Ureter (tissue), 1 donor: ENCODE data around the gene PBRM1. TPM values are rescaled to one million over a fixed set of nuclear protein-coding genes. Genes with fewer than 3 reads are reported as not detected.
A peak's percentile ranks its signal among the peaks of the same experiment; 100 is the strongest.

ENCODE experiments used
- DNase-seq: peaks from one replicate; pipeline ENCODE4 v3.0.0-alpha.2; 2020; ENCODE audit warnings: low spot score
- total RNA-seq: library from RNA; stranded (reverse); gene quantifications from one replicate; pipeline ENCODE4 v1.2.4, GENCODE V29; 2023
- donor health status: DM: yes; HTN: yes; CAD: no.

The PBRM1 gene
- total RNA-seq, 1 donor from 2014 or later: 82.3 TPM

DNA sequence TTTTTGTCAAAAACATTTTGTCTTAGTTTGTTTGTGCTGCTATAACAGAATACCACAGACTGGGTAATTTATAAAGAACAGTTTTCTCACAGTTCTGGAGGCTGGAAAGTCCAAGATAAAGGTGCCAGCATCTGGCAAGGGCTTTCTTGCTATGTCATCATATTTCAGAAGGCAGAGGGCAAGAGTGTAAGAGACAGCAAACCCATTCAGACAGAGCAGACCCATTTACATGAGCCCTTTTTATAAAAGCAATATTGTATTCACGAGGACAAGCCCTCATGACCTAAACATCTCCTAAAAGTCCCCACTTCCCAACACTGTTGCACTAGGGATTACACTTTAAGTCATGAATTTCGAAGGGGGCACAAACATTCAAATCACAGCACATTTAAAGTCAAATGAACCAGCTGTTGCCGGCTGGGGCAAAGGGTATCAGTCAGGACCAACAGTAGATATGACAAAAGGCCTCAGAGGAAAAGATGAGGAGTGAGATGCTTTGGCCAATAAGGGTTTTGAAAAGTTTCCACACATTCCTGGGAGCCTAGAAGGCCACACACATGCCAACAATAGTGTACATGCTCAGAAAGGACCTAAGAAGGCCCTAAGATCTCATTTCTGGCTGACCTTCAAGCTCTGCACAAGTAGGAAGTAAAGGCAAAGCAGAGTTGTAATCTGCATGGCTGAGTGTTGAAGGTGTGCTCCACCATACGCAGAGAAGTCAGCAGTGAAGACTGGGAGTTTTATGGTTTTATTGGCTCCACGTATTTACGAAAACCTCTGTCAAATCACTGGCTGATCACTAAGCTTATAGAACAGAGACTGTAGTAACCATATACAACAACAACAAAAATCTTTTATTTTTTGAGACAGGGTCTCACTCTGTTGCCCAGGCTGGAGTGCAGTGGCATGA is 111.4 kb downstream of the PBRM1 start:
- no peak for DNase-seq

DNA sequence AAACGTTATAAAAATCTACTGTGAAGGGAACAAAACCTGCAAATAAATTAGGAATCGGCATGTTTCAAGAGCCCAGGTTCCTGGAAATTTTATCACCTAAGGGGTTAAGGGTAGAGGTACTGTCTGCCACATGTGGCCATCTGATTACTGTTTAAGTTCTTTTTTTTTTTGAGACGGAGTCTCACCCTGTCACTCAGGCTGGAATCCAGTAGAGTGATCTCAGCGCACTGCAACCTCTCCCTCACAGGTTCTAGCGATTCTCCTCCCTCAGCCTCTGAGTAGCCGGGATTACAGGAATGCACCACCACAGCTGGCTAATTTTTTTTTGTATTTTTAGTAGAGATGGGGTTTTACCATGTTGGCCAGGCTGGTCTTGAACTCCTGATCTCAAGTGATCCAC is 113.5 kb downstream of the PBRM1 start:
- DNase-seq: no peak

- DNase-seq: no peak
Measured at GRCh38 chr3:52570076-52570475, 115.6 kb downstream of the PBRM1 start.

GRCh38 chr3:52568069-52568468 is 117.6 kb downstream of the PBRM1 start:
- no peak for DNase-seq

GRCh38 chr3:52563984-52564383 is 121.7 kb downstream of the PBRM1 start:
- DNase-seq: no peak

GRCh38 chr3:52561028-52561747 is 124.5 kb downstream of the PBRM1 start:
- DNase-seq: no peak

- no peak for DNase-seq
Measured at GRCh38 chr3:52558436-52558835, 127.3 kb downstream of the PBRM1 start.

DNA sequence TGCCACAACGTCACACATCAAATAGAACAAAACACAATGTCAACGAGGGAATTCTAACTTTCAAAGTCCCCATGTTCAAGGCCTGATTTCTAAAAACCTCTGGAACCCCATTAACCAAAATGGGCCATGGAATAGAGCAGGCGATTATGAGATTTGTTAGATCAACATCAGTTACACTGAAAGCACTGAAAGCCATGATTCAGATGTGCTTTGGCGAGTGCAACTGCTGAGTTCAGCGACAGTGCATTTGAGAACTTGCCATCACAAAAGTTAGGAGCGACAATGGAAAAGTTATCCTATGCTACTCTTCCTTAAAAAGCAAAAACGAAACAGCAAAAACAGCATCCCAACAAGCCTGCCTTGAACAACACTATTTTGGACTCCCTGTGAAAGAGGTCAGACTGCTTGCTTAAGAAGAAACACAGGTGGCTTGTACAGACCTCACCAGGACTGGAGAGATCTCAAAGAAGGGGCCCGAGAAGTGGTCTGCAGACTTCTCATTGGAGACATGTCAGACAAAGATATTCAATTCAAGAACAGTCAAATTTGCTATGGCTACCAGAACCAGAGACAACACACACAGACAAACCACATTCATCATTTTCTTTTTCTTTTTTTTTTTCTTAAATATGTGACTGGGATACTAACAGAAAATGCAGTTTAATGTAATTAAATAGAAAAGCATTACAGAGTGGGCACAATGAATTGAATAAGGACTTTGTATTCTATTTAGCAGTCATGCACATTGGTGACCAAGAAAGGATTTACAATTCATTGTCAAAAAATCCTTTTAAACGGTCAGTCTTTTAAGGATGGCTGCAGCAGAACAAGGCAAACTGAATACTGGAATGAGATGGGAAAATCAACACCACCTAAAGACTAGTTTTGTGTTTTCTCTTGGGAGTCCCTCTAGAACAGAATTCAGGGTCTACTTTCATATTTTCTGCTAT is 128.4 kb downstream of the PBRM1 start:
- DNase-seq: no peak

GRCh38 chr3:52555056-52555455 is 130.7 kb downstream of the PBRM1 start:
- DNase-seq: no peak

GRCh38 chr3:52554026-52554755 is 131.5 kb downstream of the PBRM1 start:
- DNase-seq: no peak

DNA sequence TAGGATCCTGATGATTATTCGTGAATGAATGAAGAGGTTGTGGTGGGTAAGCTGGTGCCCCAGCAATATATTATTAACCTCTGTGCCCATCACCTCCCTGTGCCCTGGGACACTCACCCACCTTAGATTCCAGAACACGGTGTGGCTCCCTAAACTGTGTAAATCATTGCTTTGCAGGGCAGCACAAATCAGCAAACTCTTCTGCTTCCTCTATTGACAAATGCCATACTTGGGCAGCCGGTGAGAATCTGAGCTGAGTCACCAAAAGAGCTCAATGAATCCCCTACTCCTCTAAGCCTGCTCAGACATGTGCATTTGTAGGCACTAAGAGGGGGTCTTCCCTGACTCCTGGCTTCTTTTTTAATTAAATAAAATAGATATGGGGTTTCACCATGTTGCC is 133.6 kb downstream of the PBRM1 start:
- peak; percentile 68 for DNase-seq

- DNase-seq: no peak
Measured at GRCh38 chr3:52551118-52551517, 134.6 kb downstream of the PBRM1 start.

GRCh38 chr3:52547143-52547542 is 138.6 kb downstream of the PBRM1 start:
- no peak for DNase-seq

DNA sequence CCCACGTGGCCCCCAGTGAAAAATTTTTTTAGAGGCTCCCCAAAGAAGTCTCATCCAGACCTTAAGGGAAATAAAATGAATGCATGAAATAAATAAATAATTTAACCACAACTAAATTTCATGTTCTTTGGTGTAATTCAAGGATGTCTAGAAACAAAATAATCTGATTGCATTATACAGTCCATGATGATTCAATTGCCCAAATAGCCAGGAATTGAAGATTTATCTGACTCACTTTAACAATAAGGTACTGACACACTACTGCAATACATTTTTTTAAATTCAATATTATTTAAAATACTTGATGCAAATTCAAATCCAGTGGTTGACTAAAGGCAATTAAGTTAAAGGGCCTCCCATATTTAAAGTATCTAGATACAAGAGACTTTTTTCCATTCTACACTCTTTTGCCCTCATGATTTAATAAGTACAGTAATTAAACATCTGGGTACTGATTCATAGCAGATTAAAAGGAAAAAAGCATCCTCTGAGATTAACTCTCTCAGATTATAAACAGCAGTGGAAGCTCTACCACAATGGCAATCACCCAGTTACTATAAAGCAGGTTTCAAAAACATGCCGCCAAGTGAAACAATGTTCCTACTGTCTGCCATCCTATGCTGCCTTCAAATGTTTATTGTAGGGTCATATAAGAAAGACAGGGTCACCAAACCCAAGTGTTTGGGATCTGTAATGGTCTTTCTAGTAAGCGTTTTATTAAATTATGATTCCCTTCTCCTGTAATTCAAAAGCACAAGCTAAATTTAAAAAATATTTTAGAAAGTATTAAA is 139.4 kb downstream of the PBRM1 start:
- no peak for DNase-seq

- DNase-seq: no peak
Measured at GRCh38 chr3:52544937-52545336, 140.8 kb downstream of the PBRM1 start.

DNA sequence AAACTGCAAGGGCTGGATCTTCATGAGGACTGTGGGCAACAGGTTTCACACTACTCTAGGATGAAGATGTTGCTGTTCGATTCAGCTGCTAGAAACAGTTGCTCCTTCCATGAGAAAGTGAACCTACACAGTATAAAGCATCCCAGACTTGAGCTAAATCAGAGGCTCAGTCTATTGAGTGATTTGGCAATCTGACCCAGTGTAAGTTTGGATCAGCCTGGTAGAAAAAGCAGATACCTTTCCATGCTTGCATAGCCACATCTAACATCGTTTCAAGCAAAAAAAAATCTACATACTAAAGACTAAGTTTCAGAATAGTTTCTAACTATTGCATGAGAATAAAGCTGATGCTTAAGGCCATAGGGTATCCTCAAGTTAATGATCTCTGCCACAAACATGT is 144.7 kb downstream of the PBRM1 start:
- no peak for DNase-seq

DNA sequence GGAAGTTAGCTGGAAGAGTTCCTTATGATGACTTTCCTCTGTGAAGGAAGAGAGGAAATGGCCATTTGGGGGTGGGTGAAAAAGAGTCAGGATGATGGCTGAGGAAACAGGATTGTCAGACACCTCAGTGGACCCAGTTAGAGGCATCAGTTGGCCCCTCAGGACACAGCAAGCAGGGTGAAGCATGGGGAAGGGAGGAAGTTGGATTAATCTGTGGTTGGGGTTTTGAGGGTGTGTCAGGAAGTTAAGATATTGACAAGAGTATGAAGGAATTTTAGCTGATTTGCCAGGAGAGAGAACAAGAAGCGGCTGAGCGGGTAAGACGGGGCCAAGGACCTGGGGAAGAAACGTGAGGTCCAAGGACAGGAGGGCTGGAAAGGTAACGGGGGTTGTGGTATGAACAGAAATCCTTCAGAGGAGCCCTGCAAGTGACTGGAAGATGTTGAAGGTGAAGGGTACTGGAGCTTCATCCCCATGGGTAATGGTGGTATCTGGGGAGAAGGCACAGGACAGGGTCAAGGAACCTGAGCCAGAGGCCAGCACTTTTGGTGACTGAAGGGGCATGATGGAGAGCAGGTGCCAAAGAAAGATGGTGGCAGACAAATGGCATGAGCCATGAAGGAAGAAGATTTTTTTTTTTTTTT is 146.6 kb downstream of the PBRM1 start:
- no peak for DNase-seq

DNA sequence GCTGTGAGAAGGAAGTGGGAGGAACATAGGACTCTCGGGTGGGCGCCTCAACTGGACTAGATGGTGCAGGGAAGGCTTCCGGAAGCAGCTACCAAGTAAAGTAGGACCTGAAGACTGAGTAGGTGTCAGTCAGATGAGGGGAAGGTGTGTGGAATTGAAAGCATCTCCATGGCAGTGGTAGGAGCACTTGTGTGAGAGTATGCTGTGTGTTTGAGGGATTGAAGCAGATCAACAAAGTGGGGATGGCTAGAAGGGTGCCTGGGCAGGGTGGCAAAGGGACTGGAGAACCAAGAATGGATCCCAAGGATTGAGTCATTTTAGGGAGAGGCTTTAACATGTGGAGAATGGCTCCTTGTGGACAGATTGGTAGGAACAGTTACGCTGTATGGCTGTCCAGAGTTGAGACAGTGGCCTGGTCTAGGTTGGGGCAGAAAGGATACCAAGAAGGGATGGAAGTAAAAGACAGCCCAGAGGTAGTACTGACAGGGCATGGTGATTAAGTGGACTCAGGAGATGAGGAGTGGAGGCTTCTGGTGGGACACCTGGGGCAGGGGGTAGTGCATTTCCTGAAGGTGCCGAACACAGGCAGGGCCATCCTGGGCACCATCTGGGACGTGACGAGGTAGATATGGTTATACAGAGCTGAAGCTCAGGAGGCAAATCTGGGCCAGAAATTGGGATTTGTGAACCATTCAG is 147.8 kb downstream of the PBRM1 start:
- DNase-seq: no peak

GRCh38 chr3:52537165-52537620 is 148.5 kb downstream of the PBRM1 start:
- DNase-seq: no peak
